Activated T-cell treated with anti-CD3 and anti-CD28 coated beads, Interleukin-2, amount 50 U/mL, for 1 hour (primary cell): Measurements from ENCODE around the gene NOD2.

Experiments used
- DNase-seq: peaks from one replicate; pipeline ENCODE4 v3.0.0-alpha.2; 2020

The NOD2 gene

GRCh38 chr16:50743581-50744225 lies 50.3 kb downstream of the NOD2 start:
- DNase-seq = no peak

GRCh38 chr16:50744881-50745280 lies 51.5 kb downstream of the NOD2 start:
- DNase-seq = no peak

- DNase-seq = no peak
These were observed 52.5 kb downstream of the NOD2 start for GRCh38 chr16:50745940-50746339.

- DNase-seq = no peak
These were observed 54.0 kb downstream of the NOD2 start for GRCh38 chr16:50747207-50747956.

- no peak for DNase-seq
These were observed 58.1 kb downstream of the NOD2 start for GRCh38 chr16:50751528-50751927.

- no peak for DNase-seq
These were observed 59.2 kb downstream of the NOD2 start for GRCh38 chr16:50752471-50753235.

- DNase-seq = no peak
These were observed 63.1 kb downstream of the NOD2 start for GRCh38 chr16:50756473-50756872.

GRCh38 chr16:50761267-50761666 lies 67.9 kb downstream of the NOD2 start:
- no peak for DNase-seq

GRCh38 chr16:50762241-50762640 lies 68.8 kb downstream of the NOD2 start:
- DNase-seq = no peak

- DNase-seq = no peak
These were observed 69.8 kb downstream of the NOD2 start for GRCh38 chr16:50763211-50763610.

GRCh38 chr16:50765260-50765659 lies 71.9 kb downstream of the NOD2 start:
- no peak for DNase-seq

- DNase-seq = no peak
These were observed 72.5 kb downstream of the NOD2 start for GRCh38 chr16:50765861-50766260.

- no peak for DNase-seq
These were observed 73.8 kb downstream of the NOD2 start for GRCh38 chr16:50767197-50767596.

- DNase-seq = no peak
These were observed 78.0 kb downstream of the NOD2 start for GRCh38 chr16:50771366-50771765.

GRCh38 chr16:50774405-50774804 lies 81.0 kb downstream of the NOD2 start:
- DNase-seq = no peak

GRCh38 chr16:50774960-50775359 lies 81.6 kb downstream of the NOD2 start:
- DNase-seq = no peak

- no peak for DNase-seq
These were observed 82.6 kb downstream of the NOD2 start for GRCh38 chr16:50776037-50776436.

- no peak for DNase-seq
These were observed 85.1 kb downstream of the NOD2 start for GRCh38 chr16:50778284-50779163.

GRCh38 chr16:50781043-50781442 lies 87.6 kb downstream of the NOD2 start:
- DNase-seq = no peak

- no peak for DNase-seq
These were observed 88.1 kb downstream of the NOD2 start for GRCh38 chr16:50781518-50781917.
